Activated naive CD8-positive, alpha-beta T cell treated with anti-CD3 and anti-CD28 coated beads for 36 hours (primary cell): ENCODE measurements around the gene TUT4. TPM values are rescaled to one million over a fixed set of nuclear protein-coding genes. Genes with fewer than 3 reads are reported as not detected.

Experiments
- DNase-seq: peaks from one replicate; pipeline ENCODE4 v3.0.0; 2021
- H3K27ac Mint-ChIP-seq: one replicate; pipeline ENCODE4 v1.8.0; 2022; ENCODE audit warnings: mild to moderate bottlenecking, moderate library complexity, mixed read lengths
- H3K27me3 Mint-ChIP-seq: one replicate; pipeline ENCODE4 v1.8.0; 2022; ENCODE audit warnings: mild to moderate bottlenecking, mixed read lengths
- H3K36me3 Mint-ChIP-seq: one replicate; pipeline ENCODE4 v1.8.0; 2021; ENCODE audit warnings: mild to moderate bottlenecking, mixed read lengths
- H3K4me1 Mint-ChIP-seq: one replicate; pipeline ENCODE4 v1.8.0; 2021; ENCODE audit warnings: mixed read lengths
- H3K4me3 Mint-ChIP-seq: one replicate; pipeline ENCODE4 v1.8.0; 2022; ENCODE audit warnings: mild to moderate bottlenecking, moderate library complexity, mixed read lengths
- H3K9me3 Mint-ChIP-seq: one replicate; pipeline ENCODE4 v1.8.0; 2022; ENCODE audit warnings: mixed read lengths
- total RNA-seq, 2 experiments: library from RNA; stranded (reverse); gene quantifications; one replicate each; pipeline ENCODE4 v1.2.3, GENCODE V29; 2021

Gene TUT4
- total RNA-seq, 2 experiments from 2014 or later = 56.7 to 58.2 TPM

GRCh38 chr1:52399629-52400028 is 153.3 kb downstream of the TUT4 start:
- DNase-seq = no peak
- Mint-ChIP-seq H3K4me1 (peaks cover 24% of the 10 kb centered on the region), H3K9me3 (no peaks in the 10 kb centered on the region), H3K27me3 (no peaks in the 10 kb centered on the region), H3K4me3 (no peak overlapping the region), H3K36me3 (peaks cover 71% of the 10 kb centered on the region), H3K27ac (no peak overlapping the region)

GRCh38 chr1:52393174-52393573 is 159.7 kb downstream of the TUT4 start:
- Mint-ChIP-seq H3K4me1 (no peaks in the 10 kb centered on the region), H3K4me3 (no peak overlapping the region), H3K27me3 (no peaks in the 10 kb centered on the region), H3K36me3 (peaks cover 65% of the 10 kb centered on the region), H3K9me3 (no peaks in the 10 kb centered on the region), H3K27ac (no peak overlapping the region)
- no peak for DNase-seq

DNA sequence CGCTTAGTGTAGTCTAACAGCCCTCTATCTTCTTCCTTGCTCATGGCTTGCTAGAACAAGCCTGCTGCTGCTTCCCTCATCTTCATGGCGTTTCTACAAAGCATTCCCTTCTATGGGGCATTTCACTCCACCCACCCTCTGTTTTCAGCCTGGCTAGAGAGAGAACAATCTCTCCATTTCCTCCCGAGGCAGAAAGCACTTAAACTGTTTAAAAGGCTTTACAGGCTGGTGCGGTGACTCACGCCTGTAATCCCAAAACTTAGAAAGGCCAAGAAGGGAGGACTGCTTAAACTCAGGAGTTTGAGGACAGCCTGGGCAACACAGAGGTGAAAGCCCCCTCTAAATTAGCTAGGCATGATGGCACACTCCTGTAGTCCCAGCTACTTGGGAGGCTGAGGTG is 166.4 kb downstream of the TUT4 start:
- no peaks in the 10 kb centered on the region for H3K4me1 Mint-ChIP-seq
- H3K36me3 Mint-ChIP-seq = peaks cover 58% of the 10 kb centered on the region
- DNase-seq = no peak
- H3K9me3 Mint-ChIP-seq = no peaks in the 10 kb centered on the region
- H3K27ac Mint-ChIP-seq = no peak overlapping the region
- H3K4me3 Mint-ChIP-seq = no peak overlapping the region
- H3K27me3 Mint-ChIP-seq = no peaks in the 10 kb centered on the region

DNA sequence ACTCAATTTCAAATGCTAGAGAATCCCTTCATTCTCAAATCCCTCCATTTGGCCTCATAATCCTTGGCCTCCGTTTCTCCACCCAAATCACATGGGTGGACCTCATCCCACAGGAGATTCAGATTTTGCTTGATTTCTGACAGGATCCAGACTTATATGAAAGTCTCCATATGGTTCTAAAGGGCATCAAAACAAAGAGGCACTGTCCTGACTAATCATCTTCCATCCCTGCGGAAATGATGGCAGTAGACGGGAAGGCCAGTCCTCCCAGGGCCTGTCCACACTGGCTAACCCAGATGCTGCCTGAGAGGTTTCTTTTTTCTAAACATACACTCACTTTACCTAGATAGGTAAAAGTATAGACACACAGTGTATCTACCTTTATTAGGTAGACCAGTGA is 167.5 kb downstream of the TUT4 start:
- no peaks in the 10 kb centered on the region for H3K27me3 Mint-ChIP-seq
- no peak for DNase-seq
- no peak overlapping the region for H3K27ac Mint-ChIP-seq
- no peaks in the 10 kb centered on the region for H3K4me1 Mint-ChIP-seq
- H3K4me3 Mint-ChIP-seq = no peak overlapping the region
- peaks cover 56% of the 10 kb centered on the region for H3K36me3 Mint-ChIP-seq
- H3K9me3 Mint-ChIP-seq = no peaks in the 10 kb centered on the region

Other genes with a start within 250 kb of the TUT4 start
- gene CC2D1B, start 186.9 kb downstream of the TUT4 start, total RNA-seq = 10 to 100 TPM; 26.1 to 26.5 TPM
- gene ORC1, start 148.7 kb downstream of the TUT4 start, total RNA-seq = 10 to 100 TPM; 54.3 to 54.4 TPM
- 100 to 1,000 TPM; 114 to 119 TPM for gene PRPF38A, start 148.5 kb downstream of the TUT4 start, total RNA-seq
- gene GPX7, start 49.3 kb upstream of the TUT4 start, total RNA-seq = 10 to 100 TPM; 29.4 to 31.1 TPM
- 10 to 100 TPM; 13.7 to 14.2 TPM for gene SHISAL2A, start 80.1 kb upstream of the TUT4 start, total RNA-seq
- 10 to 100 TPM; 32.5 to 35.7 TPM for gene COA7, start 145.3 kb upstream of the TUT4 start, total RNA-seq
- gene ZYG11B, start 173.4 kb upstream of the TUT4 start, total RNA-seq = 1 to 10 TPM; 9.7 to 9.9 TPM